Colon (tissue), 2 donors: Measurements from ENCODE around the gene PPARGC1A.

Experiments used
- FAIRE-seq: peaks from 2 replicates; lab custom pipeline; 2012; peaks lifted over from hg19 to GRCh38; lab: Jason Lieb, UNC
- donor health status: control.
- donor health status: control.

Gene PPARGC1A, protein sequence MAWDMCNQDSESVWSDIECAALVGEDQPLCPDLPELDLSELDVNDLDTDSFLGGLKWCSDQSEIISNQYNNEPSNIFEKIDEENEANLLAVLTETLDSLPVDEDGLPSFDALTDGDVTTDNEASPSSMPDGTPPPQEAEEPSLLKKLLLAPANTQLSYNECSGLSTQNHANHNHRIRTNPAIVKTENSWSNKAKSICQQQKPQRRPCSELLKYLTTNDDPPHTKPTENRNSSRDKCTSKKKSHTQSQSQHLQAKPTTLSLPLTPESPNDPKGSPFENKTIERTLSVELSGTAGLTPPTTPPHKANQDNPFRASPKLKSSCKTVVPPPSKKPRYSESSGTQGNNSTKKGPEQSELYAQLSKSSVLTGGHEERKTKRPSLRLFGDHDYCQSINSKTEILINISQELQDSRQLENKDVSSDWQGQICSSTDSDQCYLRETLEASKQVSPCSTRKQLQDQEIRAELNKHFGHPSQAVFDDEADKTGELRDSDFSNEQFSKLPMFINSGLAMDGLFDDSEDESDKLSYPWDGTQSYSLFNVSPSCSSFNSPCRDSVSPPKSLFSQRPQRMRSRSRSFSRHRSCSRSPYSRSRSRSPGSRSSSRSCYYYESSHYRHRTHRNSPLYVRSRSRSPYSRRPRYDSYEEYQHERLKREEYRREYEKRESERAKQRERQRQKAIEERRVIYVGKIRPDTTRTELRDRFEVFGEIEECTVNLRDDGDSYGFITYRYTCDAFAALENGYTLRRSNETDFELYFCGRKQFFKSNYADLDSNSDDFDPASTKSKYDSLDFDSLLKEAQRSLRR

GRCh38 chr4:23889814-23890341 is at the start of gene PPARGC1A:
TSS of gene PPARGC1A (minus strand) at chr4:23890047. CDS start at chr4:23889957, 90 bp downstream.
- FAIRE-seq: no peak

GRCh38 chr4:23938796-23939195 is 48.9 kb upstream of the PPARGC1A start:
- no peak for FAIRE-seq

GRCh38 chr4:23937173-23937572 is 47.3 kb upstream of the PPARGC1A start:
- no peak for FAIRE-seq

DNA sequence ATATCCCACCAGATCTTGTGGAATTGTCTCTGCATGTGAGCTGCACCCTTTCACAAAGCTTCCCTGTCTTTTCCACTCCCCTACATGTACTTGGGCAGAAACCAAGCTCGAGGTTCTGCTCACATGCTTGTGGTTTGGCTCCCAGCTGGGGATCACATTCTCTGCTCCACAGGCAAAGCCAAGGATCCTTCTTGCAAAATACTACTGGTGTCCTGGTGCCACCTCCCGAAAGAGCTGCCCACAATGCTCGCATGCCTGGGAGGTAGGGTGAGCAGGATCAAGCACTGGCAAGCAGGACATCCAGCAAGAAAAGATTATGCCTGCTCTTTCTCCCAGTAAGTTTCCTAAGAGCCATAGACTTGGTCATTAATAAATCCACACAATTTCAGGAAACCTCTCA is 45.1 kb upstream of the PPARGC1A start:
- FAIRE-seq: no peak

- no peak for FAIRE-seq
Measured at GRCh38 chr4:23934223-23934622, 44.4 kb upstream of the PPARGC1A start.

DNA sequence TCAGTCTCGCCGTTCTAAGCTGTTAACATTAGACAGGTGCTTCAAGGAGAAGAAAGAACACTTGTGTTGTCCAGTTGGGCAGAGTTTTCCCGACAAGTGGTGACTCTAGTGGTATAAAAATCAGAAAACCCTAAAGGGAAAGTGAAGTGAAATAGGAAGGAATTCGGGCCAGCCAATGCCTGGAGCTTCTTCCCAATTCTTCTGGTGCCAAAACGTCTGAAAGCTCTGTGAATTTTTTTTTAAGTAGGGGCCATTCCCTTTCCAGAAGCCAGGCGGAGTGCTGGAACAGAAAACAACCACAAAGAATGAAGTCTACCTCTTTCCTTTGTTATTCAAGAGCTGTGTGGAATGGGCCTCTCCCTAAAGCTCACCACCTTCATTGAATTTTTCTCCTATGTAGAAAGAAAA is 43.1 kb upstream of the PPARGC1A start:
- FAIRE-seq: no peak

- no peak for FAIRE-seq
Measured at GRCh38 chr4:23932186-23932585, 42.3 kb upstream of the PPARGC1A start.

DNA sequence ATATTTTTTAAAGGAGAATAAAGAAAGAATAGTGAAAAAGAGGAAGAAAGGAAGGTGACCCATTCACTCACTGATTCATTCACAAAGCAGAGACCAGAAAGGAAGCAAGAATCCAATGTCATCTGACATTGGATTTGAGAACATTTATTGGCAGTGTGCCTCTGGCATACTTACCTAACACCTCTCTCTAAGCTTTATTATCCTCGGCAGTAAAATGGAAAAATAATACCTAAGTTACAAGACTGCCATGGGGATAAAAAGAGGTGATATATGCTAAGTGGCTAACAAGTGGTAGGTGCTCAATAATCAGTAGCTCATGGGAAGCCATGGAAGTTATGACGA is 41.6 kb upstream of the PPARGC1A start:
- peak; percentile 24 for FAIRE-seq

DNA sequence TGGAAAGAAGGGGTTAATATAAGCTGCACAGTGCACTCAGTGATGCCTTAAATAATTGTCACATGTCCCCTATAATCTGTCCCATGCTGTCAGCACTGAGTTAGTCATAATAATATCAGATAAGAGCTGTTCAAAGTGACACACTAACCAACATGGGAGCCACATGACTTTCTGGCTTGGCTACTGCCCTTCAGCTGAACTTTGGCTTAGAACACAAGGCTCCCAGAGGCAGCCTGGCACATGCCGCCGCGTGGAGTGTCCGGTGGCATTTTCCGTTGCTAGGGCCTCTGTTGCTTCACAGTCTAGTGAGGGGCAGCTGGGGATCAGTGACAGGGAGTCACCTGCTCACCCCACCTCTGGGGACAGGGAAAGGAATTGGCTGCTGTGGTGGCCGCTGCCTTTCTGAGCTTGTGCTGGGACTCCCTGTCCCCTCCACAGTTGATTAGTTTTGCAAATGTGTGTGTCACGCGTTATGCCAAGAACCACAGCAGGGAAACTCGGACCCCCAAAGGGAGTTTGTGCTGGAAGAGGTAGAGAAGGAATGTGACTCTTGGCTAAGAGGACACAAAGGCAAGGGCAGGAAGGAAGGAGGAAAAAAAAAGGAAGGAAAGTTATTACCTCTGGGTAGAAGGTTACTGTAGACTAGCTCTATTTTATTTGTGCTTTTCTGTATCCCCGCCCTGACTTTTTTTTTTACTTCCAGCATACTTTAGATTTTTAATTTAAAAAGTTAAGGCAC is 41.1 kb upstream of the PPARGC1A start:
- FAIRE-seq: peak; percentile 10

- no peak for FAIRE-seq
Measured at GRCh38 chr4:23929248-23929647, 39.4 kb upstream of the PPARGC1A start.

DNA sequence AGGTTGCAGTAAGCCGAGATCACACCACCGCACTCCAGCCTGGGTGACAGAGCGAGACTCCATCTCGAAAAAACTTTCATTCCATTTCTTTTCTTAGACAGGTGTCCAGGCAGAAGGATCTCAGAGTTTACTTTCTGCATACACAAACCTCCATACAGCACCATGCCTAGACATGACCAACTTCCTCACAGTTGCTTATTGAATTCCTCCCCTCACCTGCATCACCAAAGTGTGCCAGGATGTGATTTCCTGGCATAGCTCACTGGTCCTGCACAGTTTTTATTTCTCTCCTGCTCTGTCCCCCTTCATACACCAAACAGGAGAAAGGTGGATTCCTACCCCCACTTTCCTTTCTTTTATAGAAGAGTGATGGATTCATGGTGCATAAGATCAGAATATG is 34.7 kb upstream of the PPARGC1A start:
- no peak for FAIRE-seq

- no peak for FAIRE-seq
Measured at GRCh38 chr4:23923840-23924239, 34.0 kb upstream of the PPARGC1A start.

DNA sequence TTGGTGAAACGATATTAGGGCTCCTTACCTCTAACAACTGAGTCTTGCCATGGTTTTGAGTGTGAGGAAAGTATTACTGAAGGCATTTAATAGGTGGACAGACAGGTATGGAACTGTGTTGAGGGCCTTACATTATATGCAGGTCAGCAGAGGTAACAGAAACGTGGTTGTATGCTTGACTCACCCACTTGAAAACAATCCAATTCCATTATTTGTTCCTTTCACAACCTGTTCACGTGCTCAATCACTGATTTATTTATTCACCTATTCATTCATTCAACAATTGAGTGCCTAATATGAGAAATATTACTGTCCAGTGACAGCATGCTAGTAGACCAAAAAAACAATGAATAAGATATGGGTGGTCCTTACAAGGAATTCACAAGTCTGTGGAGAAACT is 33.3 kb upstream of the PPARGC1A start:
- no peak for FAIRE-seq

- FAIRE-seq: no peak
Measured at GRCh38 chr4:23922541-23923111, 32.8 kb upstream of the PPARGC1A start.

- FAIRE-seq: no peak
Measured at GRCh38 chr4:23922013-23922412, 32.2 kb upstream of the PPARGC1A start.

DNA sequence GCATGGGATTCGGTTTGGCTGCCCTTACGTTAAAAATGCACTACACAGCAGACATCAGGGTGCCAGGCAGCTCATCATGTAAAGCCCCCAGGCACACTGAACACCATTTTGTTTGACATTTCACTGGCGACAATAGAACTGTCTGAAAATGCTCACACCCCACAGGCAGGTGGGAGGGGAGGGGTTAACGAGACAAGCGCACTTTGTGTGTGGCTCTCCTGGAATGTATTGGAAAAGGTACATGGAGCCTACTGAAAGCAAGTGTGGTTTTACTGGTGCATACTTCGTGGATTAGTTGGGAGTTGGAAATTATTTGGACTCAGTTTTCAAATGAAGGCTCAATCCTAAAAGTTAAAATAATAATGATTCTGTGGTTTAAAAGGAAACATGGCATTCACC is 31.6 kb upstream of the PPARGC1A start:
- FAIRE-seq: no peak

GRCh38 chr4:23920716-23921446 is 31.0 kb upstream of the PPARGC1A start:
- FAIRE-seq: no peak

DNA sequence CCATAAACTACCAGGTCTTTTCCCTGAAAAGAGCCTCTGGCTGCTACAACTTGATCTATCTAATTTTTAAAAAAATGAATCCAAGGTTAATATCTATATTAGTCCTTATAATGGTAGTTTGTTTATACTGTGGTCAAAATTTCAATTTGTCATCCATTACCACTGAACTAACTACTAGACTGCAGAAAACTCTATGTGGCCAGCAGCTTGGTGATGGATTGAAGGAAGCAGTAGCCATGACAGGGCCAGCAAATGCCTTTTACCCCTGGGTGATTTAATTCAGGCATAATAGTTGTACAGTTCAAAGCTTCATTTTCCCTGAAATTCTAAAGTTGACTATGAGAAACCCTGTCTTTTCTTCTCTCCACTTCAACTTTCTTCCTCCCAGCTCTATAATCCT is 30.4 kb upstream of the PPARGC1A start:
- no peak for FAIRE-seq

- FAIRE-seq: no peak
Measured at GRCh38 chr4:23916282-23916681, 26.4 kb upstream of the PPARGC1A start.

DNA sequence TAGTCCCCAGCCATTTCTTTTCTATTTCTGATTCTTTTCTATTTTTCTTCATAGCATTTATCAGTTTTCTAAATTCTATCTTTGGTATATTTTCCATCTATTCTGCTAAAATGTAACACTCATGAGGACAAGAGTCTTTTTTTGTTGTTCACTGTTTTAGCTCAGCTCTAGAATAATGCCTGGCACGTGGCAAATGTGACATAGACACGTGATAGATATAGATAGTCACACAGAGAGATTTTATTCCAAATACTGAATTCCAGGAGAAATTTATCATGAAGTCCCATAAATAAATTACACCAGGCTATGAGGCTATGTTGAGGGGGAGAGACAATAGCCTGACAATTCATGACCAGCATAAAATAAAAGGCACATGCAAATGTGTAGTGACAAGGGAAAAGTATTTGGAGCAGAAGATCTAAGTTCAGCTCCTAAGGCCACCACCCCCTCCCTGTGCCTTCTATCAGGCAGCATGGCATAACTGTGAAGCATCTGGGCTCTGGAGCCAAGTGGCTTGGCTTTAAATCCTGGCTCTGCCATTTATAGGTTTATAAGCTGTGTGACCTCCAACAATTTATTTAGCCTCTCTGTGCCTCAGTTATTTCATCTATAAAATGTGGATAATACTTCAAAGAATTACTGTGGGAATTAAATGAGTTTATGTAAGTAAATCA is 25.7 kb upstream of the PPARGC1A start:
- no peak for FAIRE-seq
